ENCODE results near the gene OR4D1.
A peak's percentile ranks its signal among the peaks of the same experiment; 100 is the strongest.

Gene OR4D1

GRCh38 chr17:58193641-58194255 is 45.6 kb downstream of the OR4D1 start:
- no peak for DNase-seq (ENCODE audit: low read depth, low spot score)

GRCh38 chr17:58195518-58196123 is 47.4 kb downstream of the OR4D1 start:
- no peak for DNase-seq (ENCODE audit: low read depth, low spot score)

- DNase-seq (ENCODE audit: low read depth, low spot score): no peak
These were observed 48.4 kb downstream of the OR4D1 start for GRCh38 chr17:58196610-58197009.

- peak; percentile 14 for DNase-seq (ENCODE audit: low read depth, low spot score)
These were observed 51.9 kb downstream of the OR4D1 start for GRCh38 chr17:58200024-58200633.

GRCh38 chr17:58202859-58203258 is 54.7 kb downstream of the OR4D1 start:
- DNase-seq (ENCODE audit: low read depth, low spot score): no peak

- DNase-seq (ENCODE audit: low read depth, low spot score): no peak
These were observed 56.6 kb downstream of the OR4D1 start for GRCh38 chr17:58204796-58205195.

GRCh38 chr17:58205936-58206335 is 57.8 kb downstream of the OR4D1 start:
- no peak for DNase-seq (ENCODE audit: low read depth, low spot score)

GRCh38 chr17:58207451-58207850 is 59.3 kb downstream of the OR4D1 start:
- DNase-seq (ENCODE audit: low read depth, low spot score): no peak

GRCh38 chr17:58208344-58208743 is 60.2 kb downstream of the OR4D1 start:
- no peak for DNase-seq (ENCODE audit: low read depth, low spot score)
